Kidney epithelial cell (primary cell): ENCODE data around the gene PRSS1. TPM values are rescaled to one million over a fixed set of nuclear protein-coding genes. Genes with fewer than 3 reads are reported as not detected.
A peak's percentile ranks its signal among the peaks of the same experiment; 100 is the strongest.
"Not testable (repeated sequence)": the region's sequence is repeated elsewhere in the genome, so short reads cannot be mapped to it uniquely, and the experiment has no call there.

ENCODE experiments used
- DNase-seq: peaks from one replicate; pipeline ENCODE4 v3.0.0-alpha.2; 2010; ENCODE audit warnings: low read depth
- H3K27me3 ChIP-seq: 2 replicates; pipeline ENCODE4 v1.6.0; 2011; ENCODE audit warnings: low read length; ENCODE audit not compliant: control insufficient read depth, insufficient read depth
- H3K36me3 ChIP-seq: 2 replicates; pipeline ENCODE4 v1.5.1; 2011; ENCODE audit warnings: low read length; ENCODE audit not compliant: control insufficient read depth, insufficient read depth
- H3K4me3 ChIP-seq: 2 replicates; pipeline ENCODE4 v1.5.1; 2011; ENCODE audit warnings: low read depth, mild to moderate bottlenecking, control low read depth, low read length
- total RNA-seq: library from RNA; depleted of rRNA; stranded (reverse); fragments of >200 nt; gene quantifications from 2 replicates; pipeline ENCODE4 v1.2.3, GENCODE V29; 2015
- TF ChIP-seq, protein P1 (sequence below): IDR thresholded peaks from 2 replicates; pipeline ENCODE4 v1.5.1; 2011; ENCODE audit warnings: mild to moderate bottlenecking, moderate library complexity, low read length, control low read depth, inconsistent platforms; ENCODE audit not compliant: insufficient read depth, poor library complexity, severe bottlenecking

The PRSS1 gene
- total RNA-seq, 1 donor from 2014 or later: 1.5 TPM

DNA sequence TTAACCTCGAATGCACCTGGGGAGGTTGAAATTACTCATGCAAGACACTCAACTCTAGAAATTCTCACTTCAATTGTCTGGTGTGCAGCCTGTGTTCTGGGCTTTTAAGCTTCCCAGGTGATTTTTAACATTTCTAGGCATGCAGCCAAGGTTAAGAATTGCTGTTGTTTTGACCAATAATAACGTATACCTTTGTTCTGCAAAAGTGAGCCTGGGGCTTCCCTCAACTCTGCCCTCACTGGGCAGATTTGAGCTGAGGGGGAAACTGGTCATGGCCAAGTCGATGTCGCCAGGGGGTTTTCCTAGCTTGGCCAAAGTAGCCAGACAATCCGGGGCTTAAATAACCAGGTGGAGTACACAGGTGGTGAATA is 22.1 kb downstream of the PRSS1 start:
- H3K27me3 ChIP-seq: no peaks in the 10 kb centered on the region
- peak; percentile 45 for DNase-seq
- no peak overlapping the region for H3K4me3 ChIP-seq
- TF ChIP-seq, protein P1, sequence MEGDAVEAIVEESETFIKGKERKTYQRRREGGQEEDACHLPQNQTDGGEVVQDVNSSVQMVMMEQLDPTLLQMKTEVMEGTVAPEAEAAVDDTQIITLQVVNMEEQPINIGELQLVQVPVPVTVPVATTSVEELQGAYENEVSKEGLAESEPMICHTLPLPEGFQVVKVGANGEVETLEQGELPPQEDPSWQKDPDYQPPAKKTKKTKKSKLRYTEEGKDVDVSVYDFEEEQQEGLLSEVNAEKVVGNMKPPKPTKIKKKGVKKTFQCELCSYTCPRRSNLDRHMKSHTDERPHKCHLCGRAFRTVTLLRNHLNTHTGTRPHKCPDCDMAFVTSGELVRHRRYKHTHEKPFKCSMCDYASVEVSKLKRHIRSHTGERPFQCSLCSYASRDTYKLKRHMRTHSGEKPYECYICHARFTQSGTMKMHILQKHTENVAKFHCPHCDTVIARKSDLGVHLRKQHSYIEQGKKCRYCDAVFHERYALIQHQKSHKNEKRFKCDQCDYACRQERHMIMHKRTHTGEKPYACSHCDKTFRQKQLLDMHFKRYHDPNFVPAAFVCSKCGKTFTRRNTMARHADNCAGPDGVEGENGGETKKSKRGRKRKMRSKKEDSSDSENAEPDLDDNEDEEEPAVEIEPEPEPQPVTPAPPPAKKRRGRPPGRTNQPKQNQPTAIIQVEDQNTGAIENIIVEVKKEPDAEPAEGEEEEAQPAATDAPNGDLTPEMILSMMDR: no peak
- no peaks in the 10 kb centered on the region for H3K36me3 ChIP-seq

DNA sequence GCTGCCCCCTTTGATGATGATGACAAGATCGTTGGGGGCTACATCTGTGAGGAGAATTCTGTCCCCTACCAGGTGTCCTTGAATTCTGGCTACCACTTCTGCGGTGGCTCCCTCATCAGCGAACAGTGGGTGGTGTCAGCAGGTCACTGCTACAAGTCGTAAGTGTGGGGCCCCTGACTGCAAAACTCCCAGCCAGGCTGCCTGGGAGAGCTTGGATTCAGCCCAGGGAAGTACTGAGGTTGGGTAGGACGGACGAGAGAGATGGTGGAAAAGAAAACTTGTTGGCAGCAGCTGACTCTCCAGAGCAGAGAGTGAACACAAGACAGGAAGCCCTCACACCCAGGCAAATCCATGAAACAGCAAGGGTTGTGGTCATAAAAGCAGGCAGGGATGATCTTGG is 22.8 kb downstream of the PRSS1 start:
- DNase-seq: no peak
- TF ChIP-seq, protein P1: no peak
- Histone ChIP-seq H3K27me3 (no peaks in the 10 kb centered on the region), H3K36me3 (no peaks in the 10 kb centered on the region), H3K4me3 (no peak overlapping the region)

DNA sequence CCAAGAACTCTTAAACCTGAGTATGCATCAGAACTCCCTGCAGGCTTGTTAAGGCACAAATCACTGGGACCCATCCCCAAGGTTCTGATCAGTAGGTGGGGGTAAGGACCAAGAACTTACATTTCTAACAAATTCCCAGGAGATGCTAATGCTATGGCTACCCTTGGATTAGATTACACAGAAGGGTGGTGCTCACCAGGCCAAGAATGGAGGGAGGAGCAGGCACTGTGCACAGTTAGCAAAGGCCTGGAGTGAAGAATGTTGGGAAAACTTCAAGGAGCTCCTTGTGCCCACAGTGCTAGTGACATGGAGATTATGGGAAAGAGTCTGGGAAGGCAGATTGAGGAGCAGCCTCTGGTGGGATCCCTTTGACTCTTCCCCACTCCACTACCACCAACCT is 23.4 kb downstream of the PRSS1 start:
- Histone ChIP-seq H3K4me3 (no peak overlapping the region), H3K27me3 (no peaks in the 10 kb centered on the region), H3K36me3 (no peaks in the 10 kb centered on the region)
- DNase-seq: no peak
- TF ChIP-seq, protein P1: no peak

DNA sequence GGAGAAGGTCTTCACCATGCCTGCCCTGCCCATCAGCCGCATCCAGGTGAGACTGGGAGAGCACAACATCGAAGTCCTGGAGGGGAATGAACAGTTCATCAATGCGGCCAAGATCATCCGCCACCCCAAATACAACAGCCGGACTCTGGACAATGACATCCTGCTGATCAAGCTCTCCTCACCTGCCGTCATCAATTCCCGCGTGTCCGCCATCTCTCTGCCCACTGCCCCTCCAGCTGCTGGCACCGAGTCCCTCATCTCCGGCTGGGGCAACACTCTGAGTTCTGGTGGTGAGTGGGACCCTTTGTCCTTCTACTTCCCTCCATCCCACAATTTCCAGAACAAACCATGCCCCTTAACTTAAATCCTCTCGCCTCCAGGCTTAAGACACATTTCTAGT is 24.0 kb downstream of the PRSS1 start:
- no peak for DNase-seq
- H3K27me3 ChIP-seq: no peaks in the 10 kb centered on the region
- TF ChIP-seq, protein P1: no peak
- no peaks in the 10 kb centered on the region for H3K36me3 ChIP-seq
- no peak overlapping the region for H3K4me3 ChIP-seq

DNA sequence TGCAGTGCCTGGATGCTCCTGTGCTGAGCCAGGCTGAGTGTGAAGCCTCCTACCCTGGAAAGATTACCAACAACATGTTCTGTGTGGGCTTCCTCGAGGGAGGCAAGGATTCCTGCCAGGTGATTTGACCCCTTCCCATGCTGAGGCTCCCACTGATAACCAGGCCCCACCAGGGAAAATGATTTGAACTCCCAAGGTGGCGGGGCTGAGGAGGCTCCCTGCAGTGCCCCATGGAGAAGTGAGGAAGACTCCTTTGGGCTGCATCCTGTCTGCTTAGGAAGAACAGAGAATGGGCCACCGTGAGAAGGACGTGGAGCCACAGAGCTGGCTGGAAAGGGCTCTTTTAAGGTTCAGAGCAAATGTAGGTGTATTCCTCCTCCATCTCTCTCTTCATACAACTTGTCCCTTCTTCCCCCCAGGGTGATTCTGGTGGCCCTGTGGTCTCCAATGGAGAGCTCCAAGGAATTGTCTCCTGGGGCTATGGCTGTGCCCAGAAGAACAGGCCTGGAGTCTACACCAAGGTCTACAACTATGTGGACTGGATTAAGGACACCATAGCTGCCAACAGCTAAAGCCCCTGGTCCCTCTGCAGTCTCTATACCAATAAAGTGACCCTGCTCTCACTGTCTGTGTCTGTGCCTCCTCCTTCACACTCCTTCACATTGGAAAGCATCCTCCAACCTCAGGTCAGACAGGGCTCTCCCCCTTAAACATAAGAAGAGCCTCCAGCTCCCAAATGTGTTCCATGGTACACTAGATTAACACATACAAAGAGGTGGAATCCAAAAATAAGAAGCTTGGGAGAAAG is 24.9 kb downstream of the PRSS1 start:
- TF ChIP-seq, protein P1: no peak
- H3K27me3 ChIP-seq: no peaks in the 10 kb centered on the region
- no peak for DNase-seq
- no peak overlapping the region for H3K4me3 ChIP-seq
- H3K36me3 ChIP-seq: no peaks in the 10 kb centered on the region

DNA sequence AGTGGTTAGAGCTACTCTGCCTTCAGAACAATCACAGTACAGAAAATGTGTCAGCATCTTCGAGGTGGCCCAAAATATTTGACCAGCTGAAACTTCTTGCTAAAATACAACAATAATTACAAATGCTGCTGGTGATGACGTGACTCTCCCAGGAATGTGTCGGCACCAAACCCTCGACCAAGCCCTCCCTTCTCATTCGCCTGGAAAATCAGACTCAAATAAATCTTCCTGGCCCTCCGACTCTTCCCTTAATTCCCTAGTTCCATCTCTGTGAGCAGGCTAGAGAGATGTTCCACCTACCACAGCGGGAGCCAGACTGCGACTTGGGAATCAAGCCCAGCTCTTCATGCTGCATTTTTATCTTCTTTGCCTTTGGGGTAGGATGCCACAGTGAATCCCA is 25.6 kb downstream of the PRSS1 start:
- Histone ChIP-seq H3K36me3 (no peaks in the 10 kb centered on the region), H3K27me3 (no peaks in the 10 kb centered on the region), H3K4me3 (no peak overlapping the region)
- no peak for DNase-seq
- TF ChIP-seq, protein P1: no peak

DNA sequence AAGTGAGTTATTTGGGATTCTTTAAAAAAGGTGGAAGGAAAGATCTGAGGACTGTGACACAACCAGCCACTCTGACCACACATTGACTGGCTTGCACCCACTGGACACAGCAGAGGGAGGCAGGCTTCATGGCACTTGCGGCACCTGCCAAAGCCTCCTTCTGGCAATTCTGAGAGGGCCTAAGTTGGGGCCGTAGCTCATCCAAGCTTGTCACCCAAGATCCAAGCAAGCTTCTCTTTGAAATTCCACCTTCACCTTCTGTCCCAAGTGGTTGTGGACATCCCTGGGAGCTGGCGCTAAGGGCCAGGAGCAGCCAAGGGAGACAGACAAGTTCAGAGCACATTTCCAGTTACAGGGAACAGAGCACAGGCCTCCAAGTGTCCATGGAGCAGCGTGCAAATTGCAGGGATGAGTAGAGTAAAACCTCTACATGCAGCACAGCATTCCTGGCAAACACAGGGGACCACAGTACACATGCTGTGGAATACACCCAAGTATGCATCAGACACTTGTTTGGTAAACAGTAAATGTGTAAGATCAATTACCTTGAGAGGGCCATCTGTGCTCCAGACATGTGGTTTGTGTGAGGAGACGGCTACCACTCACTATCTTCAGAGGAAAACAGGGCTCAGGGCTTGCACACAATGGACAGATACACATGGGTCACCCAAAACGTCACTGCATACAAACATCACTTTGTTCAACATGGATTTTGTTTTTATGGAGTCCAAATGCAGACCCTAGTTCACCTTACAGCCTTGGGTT is 26.3 kb downstream of the PRSS1 start:
- H3K4me3 ChIP-seq, H3K27me3 ChIP-seq, H3K36me3 ChIP-seq, DNase-seq: not testable (repeated sequence)
